Fibroblast of lung (primary cell): ENCODE measurements around the gene PPM1K. TPM values are rescaled to one million over a fixed set of nuclear protein-coding genes. Genes with fewer than 3 reads are reported as not detected.

ENCODE experiments used
- DNase-seq, 2 donors: peaks; one replicate each; pipeline versions ENCODE4 v3.0.0 to v3.0.0-alpha.2; 2010; ENCODE audit warnings: low read depth in 2 of 2
- H2AFZ ChIP-seq: 2 replicates; pipeline ENCODE4 v1.5.1; 2012; ENCODE audit warnings: low read length, control low read depth, inconsistent platforms
- H3K27ac ChIP-seq: 2 replicates; pipeline ENCODE4 v1.5.1; 2011; ENCODE audit warnings: low read length, control low read depth; ENCODE audit not compliant: insufficient read depth
- H3K27me3 ChIP-seq: 2 replicates; pipeline ENCODE4 v1.5.1; 2011; ENCODE audit warnings: mild to moderate bottlenecking, low read length; ENCODE audit not compliant: control insufficient read depth, insufficient read depth
- H3K36me3 ChIP-seq: 2 replicates; pipeline ENCODE4 v1.5.1; 2011; ENCODE audit warnings: low read length; ENCODE audit not compliant: control insufficient read depth, insufficient read depth
- H3K4me1 ChIP-seq: 2 replicates; pipeline ENCODE4 v1.5.1; 2011; ENCODE audit warnings: low read length; ENCODE audit not compliant: control insufficient read depth, insufficient read depth; ENCODE audit errors: extremely low read depth
- H3K4me2 ChIP-seq: 2 replicates; pipeline ENCODE4 v1.5.1; 2011; ENCODE audit warnings: low read length, control low read depth; ENCODE audit not compliant: insufficient read depth; ENCODE audit errors: extremely low read depth
- H3K4me3 ChIP-seq, 4 experiments: fragments of 200-600 bp in 1 of 4; sonication (generic) in 1 of 4; replicated peaks in 1 of 4; 2 replicates each; pipeline ENCODE4 v1.5.1; 2011 to 2016; ENCODE audit warnings: low read length in 4 of 4, low read depth in 3 of 4, mild to moderate bottlenecking in 3 of 4, control low read depth in 2 of 4, inconsistent platforms in 1 of 4, mixed read lengths in 1 of 4; ENCODE audit not compliant: insufficient read depth in 1 of 4; ENCODE audit errors: control extremely low read depth in 1 of 4
- H3K79me2 ChIP-seq: 2 replicates; pipeline ENCODE4 v1.5.1; 2012; ENCODE audit warnings: mild to moderate bottlenecking, low read length, inconsistent platforms; ENCODE audit not compliant: control insufficient read depth, insufficient read depth
- H3K9ac ChIP-seq: 2 replicates; pipeline ENCODE4 v1.5.1; 2011; ENCODE audit warnings: mild to moderate bottlenecking, low read length, control low read depth; ENCODE audit not compliant: insufficient read depth
- H3K9me3 ChIP-seq: 2 replicates; pipeline ENCODE4 v1.5.1; 2012; ENCODE audit warnings: low read depth, low read length; ENCODE audit not compliant: control insufficient read depth, insufficient read depth
- H4K20me1 ChIP-seq: 2 replicates; pipeline ENCODE4 v1.5.1; 2011; ENCODE audit warnings: low read length; ENCODE audit not compliant: control insufficient read depth, insufficient read depth; ENCODE audit errors: extremely low read depth
- CTCF ChIP-seq, 2 donors: IDR thresholded peaks in 1 of 2; conservative IDR thresholded peaks in 1 of 2; 1 replicate in 1 of 2; 2 replicates in 1 of 2; pipeline ENCODE4 v1.5.1; 2011 to 2012; ENCODE audit warnings: low read length in 2 of 2, control low read depth in 1 of 2, inconsistent platforms in 1 of 2, low read depth in 1 of 2, mild to moderate bottlenecking in 1 of 2
- EZH2 ChIP-seq: IDR thresholded peaks from 2 replicates; pipeline ENCODE4 v1.5.1; 2012; ENCODE audit warnings: low read length, control low read depth, mild to moderate bottlenecking; ENCODE audit errors: missing control alignments
- polyA plus RNA-seq, 2 donors: library from polyadenylated mRNA; depleted of rRNA in 1 of 2; stranded (reverse) in 1 of 2; unstranded in 1 of 2; fragments of >200 nt; gene quantifications; 2 replicates each; pipeline ENCODE4 v1.2.1, GENCODE V29; 2011 to 2012; ENCODE audit warnings: missing spikeins in 1 of 2
- total RNA-seq: library from RNA; depleted of rRNA; stranded (reverse); fragments of >200 nt; gene quantifications from 2 replicates; pipeline ENCODE4 v1.2.1, GENCODE V29; 2014

The PPM1K gene
- total and polyA plus RNA-seq, 2 donors (not counting 1 experiment from before 2014, with no cell fraction given) = 14.4 to 18.0 TPM

- H3K4me2 ChIP-seq = no peak overlapping the region
- H3K4me3 ChIP-seq = no peak overlapping the region
- no peaks in the 10 kb centered on the region for H3K36me3 ChIP-seq
- no peak overlapping the region for H3K9ac ChIP-seq
- no peaks in the 10 kb centered on the region for H3K79me2 ChIP-seq
- H3K9me3 ChIP-seq = no peaks in the 10 kb centered on the region
- no peaks in the 10 kb centered on the region for H3K27me3 ChIP-seq
- peak; percentile 48 to 76 for DNase-seq
- H2AFZ ChIP-seq = no peak overlapping the region
- TF ChIP-seq CTCF (conservative IDR thresholded peaks at IDR 0.05 in 1 of 2, IDR thresholded peaks at IDR 0.05 in 1 of 2; ENCODE audit: low read depth in 1 of 2, low read length in 2 of 2) = peak; percentile 45 to 57
- no peak for TF ChIP-seq EZH2
- H3K4me1 ChIP-seq = no peaks in the 10 kb centered on the region
- no peak overlapping the region for H3K27ac ChIP-seq
- no peaks in the 10 kb centered on the region for H4K20me1 ChIP-seq
These were observed 65.3 kb downstream of the PPM1K start for GRCh38 chr4:88219099-88219498.

GRCh38 chr4:88217169-88217568 lies 67.2 kb downstream of the PPM1K start:
- H3K27me3 ChIP-seq = no peaks in the 10 kb centered on the region
- no peak overlapping the region for H3K4me3 ChIP-seq
- no peak overlapping the region for H3K4me2 ChIP-seq
- H3K27ac ChIP-seq = no peak overlapping the region
- no peak for DNase-seq
- no peak overlapping the region for H3K9ac ChIP-seq
- H4K20me1 ChIP-seq = no peaks in the 10 kb centered on the region
- TF ChIP-seq EZH2 (no peak), CTCF (conservative IDR thresholded peaks at IDR 0.05 in 1 of 2, IDR thresholded peaks at IDR 0.05 in 1 of 2; ENCODE audit: low read depth in 1 of 2, low read length in 2 of 2) (no peak)
- H3K9me3 ChIP-seq = no peaks in the 10 kb centered on the region
- H3K4me1 ChIP-seq = no peaks in the 10 kb centered on the region
- H3K36me3 ChIP-seq = no peaks in the 10 kb centered on the region
- H2AFZ ChIP-seq = no peak overlapping the region
- no peaks in the 10 kb centered on the region for H3K79me2 ChIP-seq

- TF ChIP-seq CTCF (conservative IDR thresholded peaks at IDR 0.05 in 1 of 2, IDR thresholded peaks at IDR 0.05 in 1 of 2; ENCODE audit: low read depth in 1 of 2, low read length in 2 of 2) = no peak
- TF ChIP-seq EZH2 = no peak
- Histone ChIP-seq H3K36me3 (no peaks in the 10 kb centered on the region), H3K4me2 (no peak overlapping the region), H2AFZ (no peak overlapping the region), H4K20me1 (no peaks in the 10 kb centered on the region), H3K9ac (no peak overlapping the region), H3K79me2 (no peaks in the 10 kb centered on the region), H3K27me3 (no peaks in the 10 kb centered on the region), H3K4me1 (no peaks in the 10 kb centered on the region), H3K4me3 (no peak overlapping the region), H3K27ac (no peak overlapping the region), H3K9me3 (no peaks in the 10 kb centered on the region)
- no peak for DNase-seq
These were observed 68.0 kb downstream of the PPM1K start for GRCh38 chr4:88216395-88216794.
